Right hindlimb (tissue), 1 donor: Measurements from ENCODE around the gene CRB3.
A peak's percentile ranks its signal among the peaks of the same experiment; 100 is the strongest.
"Not testable (repeated sequence)": the region's sequence is repeated elsewhere in the genome, so short reads cannot be mapped to it uniquely, and the experiment has no call there.

Experiments used
- DNase-seq: peaks from one replicate; pipeline ENCODE4 v3.0.0-alpha.2; 2018

The CRB3 gene

GRCh38 chr19:6464070-6464873 lies at the start of gene CRB3:
Gene CRB3, plus strand, starts transcription at chr19:6464271. Its CDS starts 431 bp downstream, at chr19:6464702.
- DNase-seq: no peak

GRCh38 chr19:6414793-6415590 lies 49.1 kb upstream of the CRB3 start:
- DNase-seq: no peak

GRCh38 chr19:6415591-6416190 lies 48.4 kb upstream of the CRB3 start:
- DNase-seq: no peak

GRCh38 chr19:6416658-6417405 lies 47.2 kb upstream of the CRB3 start:
- DNase-seq: no peak

- no peak for DNase-seq
Observed at GRCh38 chr19:6417713-6418561, 46.1 kb upstream of the CRB3 start.

GRCh38 chr19:6418562-6418932 lies 45.5 kb upstream of the CRB3 start:
- no peak for DNase-seq

GRCh38 chr19:6421075-6422014 lies 42.7 kb upstream of the CRB3 start:
- DNase-seq: no peak

GRCh38 chr19:6423499-6424194 lies 40.4 kb upstream of the CRB3 start:
- DNase-seq: peak; percentile 55

GRCh38 chr19:6424195-6424938 lies 39.7 kb upstream of the CRB3 start, which contains the start of gene KHSRP:
Gene KHSRP, minus strand, starts transcription at chr19:6424811. Its CDS starts 110 bp downstream, at chr19:6424701.
- DNase-seq: no peak

- DNase-seq: peak; percentile 100
Observed at GRCh38 chr19:6424939-6425731, 38.9 kb upstream of the CRB3 start.

- DNase-seq: no peak
Observed at GRCh38 chr19:6425732-6426620, 38.1 kb upstream of the CRB3 start.

GRCh38 chr19:6427131-6427530 lies 36.9 kb upstream of the CRB3 start:
- no peak for DNase-seq

- not testable (repeated sequence) for DNase-seq
Observed at GRCh38 chr19:6428692-6429418, 35.2 kb upstream of the CRB3 start.

- no peak for DNase-seq
Observed at GRCh38 chr19:6429419-6430221, 34.5 kb upstream of the CRB3 start.

- DNase-seq: no peak
Observed at GRCh38 chr19:6431891-6432290, 32.2 kb upstream of the CRB3 start.

GRCh38 chr19:6433165-6433564 lies 30.9 kb upstream of the CRB3 start:
- no peak for DNase-seq
